GM12874 (cell line): ENCODE results near the gene MAN1A1.

Experiments used
- TF ChIP-seq, protein P1 (sequence below): IDR thresholded peaks from 2 replicates; pipeline ENCODE4 v1.5.1; 2011; ENCODE audit warnings: low read depth, mild to moderate bottlenecking, control low read depth, low read length, moderate library complexity; ENCODE audit not compliant: insufficient read depth

The MAN1A1 gene

DNA sequence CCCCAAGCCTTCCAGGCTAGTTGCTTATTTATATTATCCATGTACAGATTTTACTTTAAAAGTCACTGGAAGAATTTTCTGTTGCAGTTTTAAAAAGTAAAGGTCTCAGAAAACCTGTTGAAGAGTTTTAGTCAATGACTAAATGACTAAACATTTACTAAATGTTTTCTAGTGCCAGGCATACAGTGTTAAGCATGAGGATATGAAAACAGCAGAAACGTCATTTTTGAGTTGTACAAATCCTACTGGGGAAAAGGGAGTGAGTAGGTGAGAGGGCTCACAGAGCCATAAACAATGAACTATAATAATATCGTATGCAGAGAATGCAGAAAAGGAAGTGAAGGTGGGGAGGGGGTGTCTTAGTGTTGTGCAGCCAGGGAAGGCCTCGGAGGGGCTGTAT, 66.3 kb downstream of the MAN1A1 start:
- TF ChIP-seq, protein P1, sequence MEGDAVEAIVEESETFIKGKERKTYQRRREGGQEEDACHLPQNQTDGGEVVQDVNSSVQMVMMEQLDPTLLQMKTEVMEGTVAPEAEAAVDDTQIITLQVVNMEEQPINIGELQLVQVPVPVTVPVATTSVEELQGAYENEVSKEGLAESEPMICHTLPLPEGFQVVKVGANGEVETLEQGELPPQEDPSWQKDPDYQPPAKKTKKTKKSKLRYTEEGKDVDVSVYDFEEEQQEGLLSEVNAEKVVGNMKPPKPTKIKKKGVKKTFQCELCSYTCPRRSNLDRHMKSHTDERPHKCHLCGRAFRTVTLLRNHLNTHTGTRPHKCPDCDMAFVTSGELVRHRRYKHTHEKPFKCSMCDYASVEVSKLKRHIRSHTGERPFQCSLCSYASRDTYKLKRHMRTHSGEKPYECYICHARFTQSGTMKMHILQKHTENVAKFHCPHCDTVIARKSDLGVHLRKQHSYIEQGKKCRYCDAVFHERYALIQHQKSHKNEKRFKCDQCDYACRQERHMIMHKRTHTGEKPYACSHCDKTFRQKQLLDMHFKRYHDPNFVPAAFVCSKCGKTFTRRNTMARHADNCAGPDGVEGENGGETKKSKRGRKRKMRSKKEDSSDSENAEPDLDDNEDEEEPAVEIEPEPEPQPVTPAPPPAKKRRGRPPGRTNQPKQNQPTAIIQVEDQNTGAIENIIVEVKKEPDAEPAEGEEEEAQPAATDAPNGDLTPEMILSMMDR: no peak

DNA sequence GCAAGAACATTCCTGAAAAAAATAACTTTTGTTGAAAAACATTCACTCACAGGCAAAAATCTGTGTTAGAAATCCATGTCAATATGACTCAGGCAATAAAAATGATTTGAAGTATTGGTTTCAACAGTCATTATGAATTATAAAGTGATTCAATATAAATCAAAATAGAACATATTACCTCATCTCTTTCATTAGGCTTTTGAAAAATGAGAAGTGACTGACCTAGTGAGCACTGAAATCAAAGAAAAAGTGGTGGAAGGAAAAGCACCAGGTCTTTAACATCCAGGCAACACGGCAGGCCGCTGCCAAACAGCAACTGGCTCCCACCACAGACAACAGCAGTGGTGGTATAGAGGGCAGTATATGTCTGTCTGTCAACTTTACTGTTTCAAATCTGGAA, 68.9 kb downstream of the MAN1A1 start:
- TF ChIP-seq, protein P1: no peak

DNA sequence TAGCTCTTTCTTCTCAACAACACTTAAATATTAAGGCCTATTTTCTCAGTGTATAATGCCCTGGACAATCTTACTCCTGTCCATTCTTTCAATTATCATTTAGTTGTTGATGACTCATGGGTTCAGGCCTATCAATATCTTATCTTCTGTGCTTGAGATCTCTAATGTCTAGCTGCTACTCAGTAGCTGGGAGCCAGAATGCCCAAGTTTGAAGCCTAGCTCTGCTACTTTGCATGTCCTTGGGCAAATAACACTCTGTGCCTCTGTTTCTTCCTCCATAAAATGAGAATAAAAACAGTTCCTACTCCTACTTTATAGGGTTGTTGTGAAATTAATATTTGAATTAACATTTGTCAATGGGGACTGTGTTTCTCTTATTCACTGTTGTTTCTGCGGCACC, 69.5 kb downstream of the MAN1A1 start:
- TF ChIP-seq, protein P1: no peak

DNA sequence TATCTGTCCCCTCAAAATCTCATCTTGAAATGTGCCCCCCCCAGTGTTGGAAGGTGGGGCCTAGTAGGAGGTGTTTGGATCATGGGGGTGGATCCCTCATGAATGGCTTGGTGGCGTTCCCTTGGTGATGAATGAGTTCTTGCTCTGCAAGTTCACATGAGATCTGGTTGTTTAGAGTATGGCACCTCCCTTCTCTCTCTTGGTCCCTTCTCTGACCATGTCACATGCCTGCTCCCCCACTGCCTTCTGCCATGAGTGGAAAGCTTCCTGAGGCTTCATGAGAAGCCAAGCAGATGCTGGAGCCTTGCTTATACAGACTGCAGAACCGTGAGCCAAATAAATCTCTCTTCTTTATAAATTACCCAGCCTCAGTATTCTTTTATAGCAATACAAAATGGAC, 70.9 kb downstream of the MAN1A1 start:
- TF ChIP-seq, protein P1: no peak

DNA sequence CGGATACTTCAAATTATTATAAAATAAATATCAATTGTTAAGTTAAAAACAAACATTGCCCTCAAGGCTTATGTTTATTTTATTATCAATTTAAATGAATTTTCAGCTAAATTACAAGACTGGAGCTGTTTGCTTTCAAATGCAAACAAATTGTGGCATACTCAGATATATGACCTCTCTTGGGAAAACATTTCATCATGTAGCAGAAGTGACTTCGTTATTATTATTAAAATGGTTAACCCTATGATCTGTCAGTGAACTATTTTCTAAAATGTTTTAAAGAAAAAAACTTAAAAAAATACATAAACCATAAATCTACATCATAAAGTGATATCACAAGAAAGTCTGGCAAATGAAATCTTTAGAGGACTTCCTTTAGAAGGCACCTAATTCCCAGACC, 72.5 kb downstream of the MAN1A1 start:
- TF ChIP-seq, protein P1: no peak

DNA sequence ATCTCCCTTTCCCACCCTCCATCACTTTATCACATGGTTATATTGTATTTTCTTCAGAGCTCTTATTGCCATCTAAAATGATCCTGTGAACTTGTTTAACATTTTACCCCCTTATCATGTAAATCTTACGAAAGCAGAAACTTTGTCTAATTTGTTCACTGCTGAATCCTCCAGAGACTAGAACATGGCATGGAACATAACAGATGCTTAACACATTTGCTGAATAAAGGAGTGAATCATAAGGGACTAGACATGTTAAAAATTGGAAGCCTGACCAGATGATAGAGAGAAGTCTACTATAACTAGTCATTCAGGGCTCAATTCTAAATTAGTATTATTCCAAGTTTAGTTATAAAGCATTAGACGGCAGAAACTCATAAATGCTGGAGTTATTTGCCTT, 73.3 kb downstream of the MAN1A1 start:
- TF ChIP-seq, protein P1: no peak

DNA sequence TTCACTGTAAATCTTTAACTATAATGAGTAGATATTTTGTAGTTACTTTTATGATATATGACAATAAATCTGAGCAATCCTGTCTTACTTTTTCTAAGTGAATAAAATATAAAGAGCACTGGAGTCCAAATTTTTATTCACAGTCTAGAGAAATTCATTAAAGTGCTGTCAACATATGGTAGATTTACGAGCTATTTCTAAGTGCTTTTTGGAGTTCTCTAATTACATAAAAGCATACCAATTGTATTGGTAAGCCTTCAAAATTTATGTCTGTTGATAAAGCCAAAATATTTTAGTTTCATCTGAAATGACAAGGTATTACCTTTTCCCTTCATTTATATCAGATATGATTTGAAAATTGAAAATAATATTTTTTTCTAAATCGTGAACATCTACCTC, 75.4 kb downstream of the MAN1A1 start:
- TF ChIP-seq, protein P1: no peak
